Smooth muscle cell of the coronary artery (primary cell): Measurements from ENCODE around the gene STRADA. TPM values are rescaled to one million over a fixed set of nuclear protein-coding genes. Genes with fewer than 3 reads are reported as not detected.

Experiments used
- total RNA-seq: library from RNA; depleted of rRNA; stranded (reverse); fragments of >200 nt; gene quantifications from 2 replicates; pipeline ENCODE4 v1.2.3, GENCODE V29; 2014; ENCODE audit warnings: low replicate concordance

The STRADA gene, protein sequence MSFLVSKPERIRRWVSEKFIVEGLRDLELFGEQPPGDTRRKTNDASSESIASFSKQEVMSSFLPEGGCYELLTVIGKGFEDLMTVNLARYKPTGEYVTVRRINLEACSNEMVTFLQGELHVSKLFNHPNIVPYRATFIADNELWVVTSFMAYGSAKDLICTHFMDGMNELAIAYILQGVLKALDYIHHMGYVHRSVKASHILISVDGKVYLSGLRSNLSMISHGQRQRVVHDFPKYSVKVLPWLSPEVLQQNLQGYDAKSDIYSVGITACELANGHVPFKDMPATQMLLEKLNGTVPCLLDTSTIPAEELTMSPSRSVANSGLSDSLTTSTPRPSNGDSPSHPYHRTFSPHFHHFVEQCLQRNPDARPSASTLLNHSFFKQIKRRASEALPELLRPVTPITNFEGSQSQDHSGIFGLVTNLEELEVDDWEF
- 14.0 and 22.5 TPM in 2 replicates for total RNA-seq

GRCh38 chr17:63741408-63742173 lies at the start of gene STRADA:
TSS of gene STRADA (minus strand) at chr17:63741799. CDS start at chr17:63728369, 13,430 bp downstream.

DNA sequence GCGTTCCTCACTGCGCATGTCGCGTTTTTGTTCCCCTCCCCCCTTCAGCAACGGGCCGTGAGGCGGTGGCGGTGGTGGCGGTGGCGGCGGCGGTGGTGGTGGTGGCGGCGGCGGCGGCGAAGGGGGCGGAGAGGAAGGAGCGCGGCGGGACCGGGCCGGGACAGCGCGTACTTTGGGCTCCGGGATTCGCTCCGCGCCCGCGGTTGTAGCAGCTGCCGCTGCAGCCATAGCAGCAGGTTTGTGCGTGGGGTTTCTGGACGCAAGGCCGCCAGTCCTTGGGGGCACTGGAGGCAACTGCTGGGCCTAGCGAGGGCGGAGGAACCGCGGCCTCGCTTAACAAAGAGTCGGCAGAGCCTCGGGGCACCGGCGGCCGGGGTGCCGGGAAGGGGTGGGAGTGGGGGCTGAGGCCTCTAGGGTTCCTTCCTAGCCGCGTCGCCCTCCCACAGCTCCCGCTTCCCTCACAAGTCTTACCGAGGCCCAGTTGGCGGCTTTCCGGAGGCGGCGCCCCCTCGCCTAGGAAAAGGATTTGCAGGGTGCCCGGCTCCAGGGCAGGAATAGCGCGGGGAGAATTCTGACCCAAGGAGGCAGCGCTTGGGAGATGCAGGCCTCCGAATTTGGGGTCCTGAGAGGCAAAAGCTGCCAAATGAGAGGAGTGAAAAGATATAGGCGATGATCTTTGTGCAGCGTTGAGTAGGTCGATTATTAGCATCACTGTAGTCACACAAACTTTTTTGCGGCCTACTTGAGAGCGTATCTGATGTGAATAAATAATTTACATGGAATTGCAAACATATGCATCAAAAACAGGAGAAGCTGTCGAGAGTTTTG lies 32.8 kb upstream of the STRADA start, which contains the start of gene DDX42:
DDX42 (plus strand) TSS at position 30 of the 828 bp plus-strand sequence. CDS start 12,880 bp downstream, outside the sequence.

DNA sequence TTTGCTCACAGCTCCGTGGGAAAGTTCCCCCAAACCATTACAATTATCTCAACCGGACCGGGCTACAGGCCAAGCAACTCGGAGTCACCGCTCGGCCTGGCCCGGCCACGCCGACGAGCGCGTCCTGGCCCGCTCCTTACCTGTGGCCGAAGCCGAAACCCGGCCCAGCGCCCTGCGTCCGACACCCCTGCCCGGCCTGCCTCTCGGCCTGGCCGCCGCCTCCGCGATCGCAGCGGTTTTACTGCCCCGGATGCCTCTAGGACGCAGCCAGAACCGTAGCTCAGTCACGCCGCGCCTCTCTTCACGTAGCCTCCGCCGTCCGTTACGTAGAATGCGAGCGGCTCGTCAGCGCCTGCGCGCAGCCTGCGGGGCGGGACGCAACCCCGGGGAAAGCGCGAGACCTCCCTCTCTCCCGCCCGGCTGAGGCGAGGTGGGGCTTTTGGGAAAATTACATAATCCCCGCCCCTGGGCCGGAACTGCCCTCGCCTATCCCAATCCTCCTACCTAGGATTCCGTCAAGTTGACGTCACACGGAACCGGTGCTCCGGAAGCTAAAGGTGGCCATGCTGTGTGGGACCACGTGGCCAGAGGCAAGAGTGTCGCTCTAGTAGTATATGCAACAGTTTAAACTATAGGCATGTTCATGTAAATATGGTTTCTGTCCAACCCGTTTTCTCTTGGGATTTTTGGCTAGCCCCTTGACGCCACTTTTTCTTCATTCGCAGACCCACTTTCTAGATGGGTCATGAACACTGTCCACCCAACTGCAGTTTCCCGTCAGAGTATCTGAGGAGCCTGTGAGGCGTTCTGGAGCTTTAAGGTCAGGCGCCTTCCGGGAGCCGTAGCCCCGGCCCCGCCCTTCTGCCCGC lies 31.9 kb upstream of the STRADA start, which contains the start of gene CCDC47:
CCDC47 (minus strand) TSS at position 326 of the 869 bp plus-strand sequence. CDS start 7,422 bp downstream, outside the sequence.

GRCh38 chr17:63699638-63700527 lies 41.7 kb downstream of the STRADA start, which contains the start of gene LIMD2:
TSS of gene LIMD2 (minus strand) at chr17:63700125. CDS start at chr17:63699298, 827 bp downstream.

Other genes starting within 250 kb of the STRADA start
- gene KCNH6, start 218.4 kb downstream of the STRADA start, total RNA-seq = not detected in 2 replicates
- 11.2 and 12.6 TPM in 2 replicates for gene DCAF7, start 191.3 kb downstream of the STRADA start, total RNA-seq
- gene TACO1, start 140.9 kb downstream of the STRADA start, total RNA-seq = 8.5 and 13.6 TPM in 2 replicates
- 27.4 and 42.9 TPM in 2 replicates for gene MAP3K3, start 119.4 kb downstream of the STRADA start, total RNA-seq
- gene LIMD2, start 41.7 kb downstream of the STRADA start, total RNA-seq = 1.1 and 7.4 TPM in 2 replicates
- 59.0 and 97.6 TPM in 2 replicates for gene CCDC47, start 31.8 kb upstream of the STRADA start, total RNA-seq
- gene DDX42, start 32.4 kb upstream of the STRADA start, total RNA-seq = 53.7 and 57.8 TPM in 2 replicates
- 96.3 and 113 TPM in 2 replicates for gene PSMC5, start 85.6 kb upstream of the STRADA start, total RNA-seq
- 61.0 and 70.8 TPM in 2 replicates for gene FTSJ3, start 85.9 kb upstream of the STRADA start, total RNA-seq
- gene SMARCD2, start 100.9 kb upstream of the STRADA start, total RNA-seq = 75.8 and 83.0 TPM in 2 replicates
- not detected in 2 replicates for gene CSH2, start 131.9 kb upstream of the STRADA start, total RNA-seq
- gene GH2, start 140.1 kb upstream of the STRADA start, total RNA-seq = not detected in 2 replicates
- gene CSH1, start 154.8 kb upstream of the STRADA start, total RNA-seq = not detected in 2 replicates
- gene CSHL1, start 169.5 kb upstream of the STRADA start, total RNA-seq = not detected in 2 replicates
- not detected in 2 replicates for gene GH1, start 177.0 kb upstream of the STRADA start, total RNA-seq
- gene CD79B, start 190.5 kb upstream of the STRADA start, total RNA-seq = 1.8 TPM in 1 of 2 replicates, not detected in the other
- gene SCN4A, start 231.1 kb upstream of the STRADA start, total RNA-seq = not detected in 2 replicates